Fibroblast of gingiva (primary cell): ENCODE results near the gene MRPL4.
"Not testable (repeated sequence)": the region's sequence is repeated elsewhere in the genome, so short reads cannot be mapped to it uniquely, and the experiment has no call there.

Experiments
- DNase-seq: peaks from one replicate; pipeline ENCODE4 v3.0.0-alpha.2; 2011; ENCODE audit warnings: low read depth

MRPL4 gene

GRCh38 chr19:10262771-10263170 is 10.8 kb downstream of the MRPL4 start:
- no peak for DNase-seq

- DNase-seq = no peak
Measured at GRCh38 chr19:10266706-10267105, 14.7 kb downstream of the MRPL4 start.

GRCh38 chr19:10268071-10268470 is 16.1 kb downstream of the MRPL4 start:
- DNase-seq = no peak

- DNase-seq = peak; percentile 55
Measured at GRCh38 chr19:10269333-10270179, 17.5 kb downstream of the MRPL4 start.

- no peak for DNase-seq
Measured at GRCh38 chr19:10270180-10270615, 18.2 kb downstream of the MRPL4 start.

GRCh38 chr19:10270616-10271394 is 18.8 kb downstream of the MRPL4 start, which contains the start of gene ICAM1:
TSS of gene ICAM1 (plus strand) at chr19:10271120. CDS start at chr19:10271160, 40 bp downstream.
- peak; percentile 50 for DNase-seq

GRCh38 chr19:10271543-10272086 is 19.6 kb downstream of the MRPL4 start:
- no peak for DNase-seq

- no peak for DNase-seq
Measured at GRCh38 chr19:10274589-10274988, 22.6 kb downstream of the MRPL4 start.

- no peak for DNase-seq
Measured at GRCh38 chr19:10277795-10278589, 26.0 kb downstream of the MRPL4 start.

GRCh38 chr19:10278935-10279334 is 26.9 kb downstream of the MRPL4 start:
- DNase-seq = no peak

GRCh38 chr19:10279737-10280442 is 27.9 kb downstream of the MRPL4 start:
- DNase-seq = no peak

GRCh38 chr19:10282043-10282442 is 30.0 kb downstream of the MRPL4 start:
- DNase-seq = not testable (repeated sequence)

GRCh38 chr19:10283301-10284064 is 31.5 kb downstream of the MRPL4 start:
- no peak for DNase-seq

GRCh38 chr19:10284065-10284959 is 32.3 kb downstream of the MRPL4 start:
- DNase-seq = no peak

- DNase-seq = no peak
Measured at GRCh38 chr19:10284960-10285278, 32.9 kb downstream of the MRPL4 start.

- no peak for DNase-seq
Measured at GRCh38 chr19:10285393-10285792, 33.4 kb downstream of the MRPL4 start.

GRCh38 chr19:10286803-10287737 is 35.1 kb downstream of the MRPL4 start, which contains the start of gene ICAM4:
TSS of gene ICAM4 (plus strand) at chr19:10286955. CDS start at chr19:10287013, 58 bp downstream.
- DNase-seq = no peak

GRCh38 chr19:10288662-10289166 is 36.7 kb downstream of the MRPL4 start:
- no peak for DNase-seq
